ENCODE measurements around the gene U2AF1. TPM values are rescaled to one million over a fixed set of nuclear protein-coding genes. Genes with fewer than 3 reads are reported as not detected.
"Not testable (repeated sequence)": the region's sequence is repeated elsewhere in the genome, so short reads cannot be mapped to it uniquely, and the experiment has no call there.

Gene U2AF1
- polyA plus RNA-seq, 1 of the 3 experiments (the other 2 are of a cell fraction): 206 TPM

GRCh38 chr21:43138944-43139343 is 31.6 kb upstream of the U2AF1 start:
- POLR2A ChIA-PET; H3K27me3 ChIP-seq (ENCODE audit: insufficient read depth); DNase-seq; H3K4me1 ChIP-seq (ENCODE audit: control insufficient read depth in 1 of 2, insufficient read depth in 2 of 2, low read depth in 1 of 2, low read length in 1 of 2); H4K20me1 ChIP-seq (ENCODE audit: insufficient read depth); H3K9ac ChIP-seq; H2AFZ ChIP-seq (ENCODE audit: low read depth); H3F3A ChIP-seq (replicated peaks; ENCODE audit: insufficient read depth); H3K27ac ChIP-seq (ENCODE audit: low read depth in 2 of 2, low read length in 1 of 2); CTCF ChIA-PET; H3K79me2 ChIP-seq (ENCODE audit: insufficient read depth); H3K4me3 ChIP-seq (ENCODE audit: low read depth in 2 of 2, low read length in 1 of 2); H3K36me3 ChIP-seq (replicated peaks in 1 of 2; ENCODE audit: control insufficient read depth in 1 of 2, insufficient read depth in 2 of 2, low read length in 1 of 2); H3K9me2 ChIP-seq; H3K9me3 ChIP-seq; H3K4me2 ChIP-seq: not testable (repeated sequence)
- no CpG with 5 or more reads among the region's 8 CpGs for WGBS (ENCODE audit: low lambda C conversion rate)

- H2AFZ ChIP-seq (ENCODE audit: low read depth); H3K4me3 ChIP-seq (ENCODE audit: low read depth in 2 of 2, low read length in 1 of 2); H3K36me3 ChIP-seq (replicated peaks in 1 of 2; ENCODE audit: control insufficient read depth in 1 of 2, insufficient read depth in 2 of 2, low read length in 1 of 2); H3K9me2 ChIP-seq; H3K27ac ChIP-seq (ENCODE audit: low read depth in 2 of 2, low read length in 1 of 2); POLR2A ChIA-PET; H3K9ac ChIP-seq; CTCF ChIA-PET; H4K20me1 ChIP-seq (ENCODE audit: insufficient read depth); H3F3A ChIP-seq (replicated peaks; ENCODE audit: insufficient read depth); H3K4me1 ChIP-seq (ENCODE audit: control insufficient read depth in 1 of 2, insufficient read depth in 2 of 2, low read depth in 1 of 2, low read length in 1 of 2); H3K27me3 ChIP-seq (ENCODE audit: insufficient read depth); DNase-seq; H3K79me2 ChIP-seq (ENCODE audit: insufficient read depth); H3K9me3 ChIP-seq; H3K4me2 ChIP-seq: not testable (repeated sequence)
- WGBS (ENCODE audit: low lambda C conversion rate): no CpG with 5 or more reads among the region's 10 CpGs
Observed at GRCh38 chr21:43134520-43134919, 27.1 kb upstream of the U2AF1 start.

GRCh38 chr21:43130094-43130493 is 22.7 kb upstream of the U2AF1 start:
- H3K79me2 ChIP-seq (ENCODE audit: insufficient read depth); H4K20me1 ChIP-seq (ENCODE audit: insufficient read depth); H3K4me2 ChIP-seq; DNase-seq; POLR2A ChIA-PET; H2AFZ ChIP-seq (ENCODE audit: low read depth); H3K4me3 ChIP-seq (ENCODE audit: low read depth in 2 of 2, low read length in 1 of 2); H3K27ac ChIP-seq (ENCODE audit: low read depth in 2 of 2, low read length in 1 of 2); H3K36me3 ChIP-seq (replicated peaks in 1 of 2; ENCODE audit: control insufficient read depth in 1 of 2, insufficient read depth in 2 of 2, low read length in 1 of 2); H3K9me2 ChIP-seq; H3K9me3 ChIP-seq; CTCF ChIA-PET; H3K27me3 ChIP-seq (ENCODE audit: insufficient read depth); H3K4me1 ChIP-seq (ENCODE audit: control insufficient read depth in 1 of 2, insufficient read depth in 2 of 2, low read depth in 1 of 2, low read length in 1 of 2); H3F3A ChIP-seq (replicated peaks; ENCODE audit: insufficient read depth); H3K9ac ChIP-seq: not testable (repeated sequence)
- no CpG with 5 or more reads among the region's 7 CpGs for WGBS (ENCODE audit: low lambda C conversion rate)

- POLR2A ChIA-PET; H3K4me1 ChIP-seq (ENCODE audit: control insufficient read depth in 1 of 2, insufficient read depth in 2 of 2, low read depth in 1 of 2, low read length in 1 of 2); CTCF ChIA-PET; H3K9me2 ChIP-seq; H3K27ac ChIP-seq (ENCODE audit: low read depth in 2 of 2, low read length in 1 of 2); H3F3A ChIP-seq (replicated peaks; ENCODE audit: insufficient read depth); H4K20me1 ChIP-seq (ENCODE audit: insufficient read depth); H3K27me3 ChIP-seq (ENCODE audit: insufficient read depth); H2AFZ ChIP-seq (ENCODE audit: low read depth); H3K4me2 ChIP-seq; H3K9ac ChIP-seq; H3K4me3 ChIP-seq (ENCODE audit: low read depth in 2 of 2, low read length in 1 of 2); H3K36me3 ChIP-seq (replicated peaks in 1 of 2; ENCODE audit: control insufficient read depth in 1 of 2, insufficient read depth in 2 of 2, low read length in 1 of 2); H3K79me2 ChIP-seq (ENCODE audit: insufficient read depth); H3K9me3 ChIP-seq; DNase-seq: not testable (repeated sequence)
- WGBS (ENCODE audit: low lambda C conversion rate): no CpG with 5 or more reads among the region's 4 CpGs
Observed at GRCh38 chr21:43115956-43116355, 8.6 kb upstream of the U2AF1 start.

- no CpG with 5 or more reads among the region's 6 CpGs for WGBS (ENCODE audit: low lambda C conversion rate)
- H3K4me3 ChIP-seq (ENCODE audit: low read depth in 2 of 2, low read length in 1 of 2); H3K79me2 ChIP-seq (ENCODE audit: insufficient read depth); H3K9me3 ChIP-seq; H3K36me3 ChIP-seq (replicated peaks in 1 of 2; ENCODE audit: control insufficient read depth in 1 of 2, insufficient read depth in 2 of 2, low read length in 1 of 2); H3K9ac ChIP-seq; POLR2A ChIA-PET; H3K9me2 ChIP-seq; H4K20me1 ChIP-seq (ENCODE audit: insufficient read depth); CTCF ChIA-PET; H3K4me2 ChIP-seq; H2AFZ ChIP-seq (ENCODE audit: low read depth); H3F3A ChIP-seq (replicated peaks; ENCODE audit: insufficient read depth); H3K27me3 ChIP-seq (ENCODE audit: insufficient read depth); DNase-seq; H3K27ac ChIP-seq (ENCODE audit: low read depth in 2 of 2, low read length in 1 of 2); H3K4me1 ChIP-seq (ENCODE audit: control insufficient read depth in 1 of 2, insufficient read depth in 2 of 2, low read depth in 1 of 2, low read length in 1 of 2): not testable (repeated sequence)
Observed at GRCh38 chr21:43114483-43114882, 7.1 kb upstream of the U2AF1 start.

GRCh38 chr21:43109006-43109405 is 1.6 kb upstream of the U2AF1 start:
- H3K4me1 ChIP-seq (ENCODE audit: control insufficient read depth in 1 of 2, insufficient read depth in 2 of 2, low read depth in 1 of 2, low read length in 1 of 2); H3K79me2 ChIP-seq (ENCODE audit: insufficient read depth); H3K27ac ChIP-seq (ENCODE audit: low read depth in 2 of 2, low read length in 1 of 2); POLR2A ChIA-PET; H2AFZ ChIP-seq (ENCODE audit: low read depth); H3F3A ChIP-seq (replicated peaks; ENCODE audit: insufficient read depth); H3K36me3 ChIP-seq (replicated peaks in 1 of 2; ENCODE audit: control insufficient read depth in 1 of 2, insufficient read depth in 2 of 2, low read length in 1 of 2); CTCF ChIA-PET; H3K27me3 ChIP-seq (ENCODE audit: insufficient read depth); H3K4me2 ChIP-seq; H3K4me3 ChIP-seq (ENCODE audit: low read depth in 2 of 2, low read length in 1 of 2); H3K9ac ChIP-seq; H3K9me3 ChIP-seq; DNase-seq; H3K9me2 ChIP-seq; H4K20me1 ChIP-seq (ENCODE audit: insufficient read depth): not testable (repeated sequence)
- WGBS (ENCODE audit: low lambda C conversion rate): no CpG with 5 or more reads among the region's 7 CpGs

GRCh38 chr21:43108177-43108576 is 807 bp upstream of the U2AF1 start:
- WGBS (ENCODE audit: low lambda C conversion rate): no CpG with 5 or more reads among the region's 17 CpGs
- H3K36me3 ChIP-seq (replicated peaks in 1 of 2; ENCODE audit: control insufficient read depth in 1 of 2, insufficient read depth in 2 of 2, low read length in 1 of 2); CTCF ChIA-PET; H3K9me3 ChIP-seq; H3K4me3 ChIP-seq (ENCODE audit: low read depth in 2 of 2, low read length in 1 of 2); H3K4me1 ChIP-seq (ENCODE audit: control insufficient read depth in 1 of 2, insufficient read depth in 2 of 2, low read depth in 1 of 2, low read length in 1 of 2); H3K27me3 ChIP-seq (ENCODE audit: insufficient read depth); H3K79me2 ChIP-seq (ENCODE audit: insufficient read depth); H3K4me2 ChIP-seq; H3K27ac ChIP-seq (ENCODE audit: low read depth in 2 of 2, low read length in 1 of 2); H2AFZ ChIP-seq (ENCODE audit: low read depth); DNase-seq; H4K20me1 ChIP-seq (ENCODE audit: insufficient read depth); H3F3A ChIP-seq (replicated peaks; ENCODE audit: insufficient read depth); H3K9ac ChIP-seq; POLR2A ChIA-PET; H3K9me2 ChIP-seq: not testable (repeated sequence)
